ENCODE measurements around the gene PDCD5.

DNA sequence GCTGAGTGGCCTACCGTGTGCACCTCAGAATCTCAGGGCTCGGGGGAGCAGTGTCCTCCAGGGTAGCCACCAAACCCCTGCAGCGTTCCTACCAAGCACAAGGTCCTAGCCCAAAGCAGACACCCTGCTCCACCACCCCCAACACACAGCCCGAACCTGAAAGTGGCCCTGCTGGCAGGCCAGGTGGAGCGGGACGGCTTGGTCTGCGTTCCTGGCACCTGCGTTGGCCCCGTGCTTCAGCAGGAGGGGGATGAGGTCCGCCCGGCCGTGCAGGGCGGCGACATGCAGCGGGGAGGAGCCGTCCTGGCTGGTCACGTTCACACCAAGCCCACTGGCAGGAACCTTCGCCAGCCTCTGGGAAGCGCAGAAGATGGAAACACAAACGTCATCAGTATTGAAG is 26.5 kb downstream of the PDCD5 start:
- TF ChIP-seq, protein P1, sequence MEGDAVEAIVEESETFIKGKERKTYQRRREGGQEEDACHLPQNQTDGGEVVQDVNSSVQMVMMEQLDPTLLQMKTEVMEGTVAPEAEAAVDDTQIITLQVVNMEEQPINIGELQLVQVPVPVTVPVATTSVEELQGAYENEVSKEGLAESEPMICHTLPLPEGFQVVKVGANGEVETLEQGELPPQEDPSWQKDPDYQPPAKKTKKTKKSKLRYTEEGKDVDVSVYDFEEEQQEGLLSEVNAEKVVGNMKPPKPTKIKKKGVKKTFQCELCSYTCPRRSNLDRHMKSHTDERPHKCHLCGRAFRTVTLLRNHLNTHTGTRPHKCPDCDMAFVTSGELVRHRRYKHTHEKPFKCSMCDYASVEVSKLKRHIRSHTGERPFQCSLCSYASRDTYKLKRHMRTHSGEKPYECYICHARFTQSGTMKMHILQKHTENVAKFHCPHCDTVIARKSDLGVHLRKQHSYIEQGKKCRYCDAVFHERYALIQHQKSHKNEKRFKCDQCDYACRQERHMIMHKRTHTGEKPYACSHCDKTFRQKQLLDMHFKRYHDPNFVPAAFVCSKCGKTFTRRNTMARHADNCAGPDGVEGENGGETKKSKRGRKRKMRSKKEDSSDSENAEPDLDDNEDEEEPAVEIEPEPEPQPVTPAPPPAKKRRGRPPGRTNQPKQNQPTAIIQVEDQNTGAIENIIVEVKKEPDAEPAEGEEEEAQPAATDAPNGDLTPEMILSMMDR (IDR thresholded peaks at IDR 0.05): no peak
- TF ChIP-seq POLR2A (IDR thresholded peaks at IDR 0.05): no peak
